SK-N-SH (cell line): ENCODE measurements around the gene SND1. TPM values are rescaled to one million over a fixed set of nuclear protein-coding genes. Genes with fewer than 3 reads are reported as not detected.

ENCODE experiments used
- CTCF ChIA-PET: fragments of 300-600, 350-600 bp; formaldehyde crosslinking; extraction: SDS; loops from one replicate; lab custom pipeline; 2021; lab: Yijun Ruan, JAX
- POLR2A ChIA-PET: fragments of 350-600 bp; sonication (Branson Sonifier 250); formaldehyde crosslinking; extraction: SDS; loops from one replicate; lab custom pipeline; 2020; ENCODE audit warnings: antibody characterized with exemption, inconsistent platforms; lab: Yijun Ruan, JAX
- DNase-seq: peaks from one replicate; pipeline ENCODE4 v3.0.0; 2012
- H2AFZ ChIP-seq: fragments of 200-600 bp; sonication (generic); 2 replicates; pipeline ENCODE4 v1.8.1; 2016; ENCODE audit warnings: antibody characterized with exemption, mild to moderate bottlenecking, low read depth
- H3F3A ChIP-seq: fragments of 200-600 bp; sonication (generic); replicated peaks from 2 replicates; pipeline ENCODE3; 2016; ENCODE audit warnings: antibody characterized with exemption, mild to moderate bottlenecking; ENCODE audit not compliant: insufficient read depth
- H3K27ac ChIP-seq, 2 experiments: fragments of 200-500 bp in 1 of 2; fragments of 200-600 bp in 1 of 2; sonication (Bioruptor generic) in 1 of 2; sonication (generic), shearing (Covaris generic) in 1 of 2; 2 replicates each; pipeline versions ENCODE4 v1.5.1 to v1.6.1; 2014 to 2016; ENCODE audit warnings: low read depth in 2 of 2, inconsistent platforms in 1 of 2, low read length in 1 of 2, mild to moderate bottlenecking in 1 of 2, mixed read lengths in 1 of 2
- H3K27me3 ChIP-seq: fragments of 200-600 bp; sonication (generic), shearing (Covaris generic); 2 replicates; pipeline ENCODE4 v1.6.1; 2016; ENCODE audit warnings: mixed run types; ENCODE audit not compliant: insufficient read depth
- H3K36me3 ChIP-seq, 2 experiments: fragments of 200-500 bp in 1 of 2; fragments of 200-600 bp in 1 of 2; sonication (Bioruptor generic) in 1 of 2; sonication (generic) in 1 of 2; replicated peaks in 1 of 2; 2 replicates each; pipeline versions ENCODE3 to v1.5.1; 2014 to 2016; ENCODE audit warnings: low read length in 1 of 2, mild to moderate bottlenecking in 1 of 2; ENCODE audit not compliant: insufficient read depth in 2 of 2, control insufficient read depth in 1 of 2
- H3K4me1 ChIP-seq, 2 experiments: fragments of 200-500 bp in 1 of 2; fragments of 200-600 bp in 1 of 2; sonication (Bioruptor generic) in 1 of 2; sonication (generic), shearing (Covaris generic) in 1 of 2; 2 replicates each; pipeline versions ENCODE4 v1.5.1 to v1.6.1; 2014 to 2016; ENCODE audit warnings: low read depth in 1 of 2, low read length in 1 of 2, mixed run types in 1 of 2; ENCODE audit not compliant: insufficient read depth in 2 of 2, control insufficient read depth in 1 of 2
- H3K4me2 ChIP-seq: fragments of 200-600 bp; sonication (generic), shearing (Covaris generic); 2 replicates; pipeline ENCODE4 v1.6.1; 2017; ENCODE audit warnings: mixed run types
- H3K4me3 ChIP-seq, 2 experiments: fragments of 200-500 bp in 1 of 2; fragments of 200-600 bp in 1 of 2; sonication (Bioruptor generic) in 1 of 2; sonication (generic), shearing (Covaris generic) in 1 of 2; 2 replicates each; pipeline versions ENCODE4 v1.5.1 to v1.8.1; 2014 to 2016; ENCODE audit warnings: low read depth in 2 of 2, inconsistent platforms in 1 of 2, low read length in 1 of 2, mild to moderate bottlenecking in 1 of 2, mixed read lengths in 1 of 2, moderate library complexity in 1 of 2
- H3K79me2 ChIP-seq: fragments of 200-600 bp; sonication (generic); 2 replicates; pipeline ENCODE4 v1.8.1; 2017; ENCODE audit warnings: mild to moderate bottlenecking; ENCODE audit not compliant: insufficient read depth
- H3K9ac ChIP-seq: fragments of 200-600 bp; sonication (generic); 2 replicates; pipeline ENCODE4 v1.6.1; 2017; ENCODE audit warnings: mixed run types
- H3K9me2 ChIP-seq: fragments of 200-600 bp; sonication (generic); 2 replicates; pipeline ENCODE4 v1.6.1; 2017; ENCODE audit warnings: mixed run types
- H3K9me3 ChIP-seq: fragments of 200-600 bp; sonication (generic); 2 replicates; pipeline ENCODE4 v1.6.1; 2017; ENCODE audit warnings: mixed run types, mild to moderate bottlenecking, moderate library complexity
- H4K20me1 ChIP-seq: fragments of 200-600 bp; sonication (generic); 2 replicates; pipeline ENCODE4 v1.6.1; 2017; ENCODE audit warnings: mild to moderate bottlenecking, mixed run types; ENCODE audit not compliant: insufficient read depth
- CHD2 ChIP-seq: fragments of 150-350 bp; IDR thresholded peaks from 2 replicates; pipeline ENCODE4 v1.6.1; 2018; ENCODE audit warnings: low read length; ENCODE audit not compliant: partially characterized antibody
- GABPA ChIP-seq: IDR thresholded peaks from 2 replicates; pipeline ENCODE4 v1.4.0; 2012; ENCODE audit warnings: low read depth, mild to moderate bottlenecking
- MEF2A ChIP-seq: IDR thresholded peaks from 2 replicates; pipeline ENCODE4 v1.4.0; 2012; ENCODE audit warnings: low read depth, borderline replicate concordance
- NFIC ChIP-seq: IDR thresholded peaks from 2 replicates; pipeline ENCODE4 v1.4.0; 2012; ENCODE audit warnings: borderline replicate concordance
- NRF1 ChIP-seq: IDR thresholded peaks from 2 replicates; pipeline ENCODE4 v1.6.1; 2012; ENCODE audit warnings: low read depth, mild to moderate bottlenecking, low read length
- POLR2AphosphoS5 ChIP-seq: IDR thresholded peaks from 2 replicates; pipeline ENCODE4 v1.6.1; 2012; ENCODE audit warnings: low read depth, low read length
- RAD21 ChIP-seq: IDR thresholded peaks from 2 replicates; pipeline ENCODE4 v1.6.1; 2012; ENCODE audit warnings: mild to moderate bottlenecking, low read length
- RXRA ChIP-seq: IDR thresholded peaks from 2 replicates; pipeline ENCODE4 v1.4.0; 2012; ENCODE audit warnings: low read depth, mild to moderate bottlenecking, borderline replicate concordance
- SIN3A ChIP-seq: IDR thresholded peaks from 2 replicates; pipeline ENCODE4 v1.6.1; 2012; ENCODE audit warnings: low read depth, mild to moderate bottlenecking, low read length, moderate library complexity, borderline replicate concordance
- TAF1 ChIP-seq: IDR thresholded peaks from 2 replicates; pipeline ENCODE4 v1.6.1; 2012; ENCODE audit warnings: low read depth, mild to moderate bottlenecking, low read length, moderate library complexity, borderline replicate concordance
- WGBS: methylation state at CpG from one replicate; pipeline ENCODE4 v1.1.6; 2017; ENCODE audit warnings: low lambda C conversion rate; 5-methylcytosine and 5-hydroxymethylcytosine counted together
- polyA plus RNA-seq, 3 experiments: library from polyadenylated mRNA; depleted of rRNA; stranded (reverse); fragments of >200 nt; gene quantifications; 2 replicates each; pipeline ENCODE4 v1.2.3, GENCODE V29; 2012
- TF ChIP-seq, protein P1 (sequence below): IDR thresholded peaks from 2 replicates; pipeline ENCODE4 v1.6.1; 2012; ENCODE audit warnings: mild to moderate bottlenecking, low read depth, low read length, moderate library complexity
- TF ChIP-seq, protein P2 (sequence below): fragments of 200-600 bp; sonication (generic); IDR thresholded peaks from 2 replicates; pipeline ENCODE4 v1.6.1; 2017; ENCODE audit warnings: antibody characterized with exemption, mild to moderate bottlenecking, moderate library complexity
- TF ChIP-seq, protein P3 (sequence below): fragments of 150-350 bp; IDR thresholded peaks from 2 replicates; pipeline ENCODE4 v1.6.1; 2016; ENCODE audit warnings: mild to moderate bottlenecking, low read depth, low read length

The SND1 gene
- polyA plus RNA-seq, 1 of the 3 experiments (the other 2 are of a cell fraction) = 165 TPM

DNA sequence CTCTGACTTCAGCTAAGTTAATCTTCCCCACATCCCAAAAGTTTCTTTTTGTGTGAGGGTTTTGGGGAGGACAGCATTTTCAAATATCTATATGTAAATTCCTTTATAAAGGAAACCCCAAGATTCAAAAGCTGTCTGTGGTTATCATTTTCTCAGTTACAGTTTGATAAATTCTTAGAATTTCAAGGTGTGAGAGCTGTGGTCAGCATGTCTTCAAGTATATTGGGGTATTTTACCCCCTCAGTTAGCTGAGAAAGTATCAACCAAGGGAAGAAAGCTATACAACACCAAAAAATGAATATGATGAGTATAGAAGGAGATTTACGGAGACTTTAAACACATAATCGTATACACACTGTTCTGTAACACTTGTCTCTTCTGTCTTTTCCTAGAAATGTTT, 109.2 kb downstream of the SND1 start:
- no peak for DNase-seq
- H2AFZ ChIP-seq = no peak overlapping the region
- no peak overlapping the region for H3K4me2 ChIP-seq
- no peaks in the 10 kb centered on the region for H3K27me3 ChIP-seq
- CTCF ChIA-PET = interaction anchor here (1.0 to 1.9 kb wide), 2 partner anchors 21 to 32 kb away, joined by 4 to 6 read pairs; no protein-coding TSS in a partner anchor
- H3F3A ChIP-seq = no peaks in the 10 kb centered on the region
- WGBS = 90% methylated on average over 2 of the region's 2 CpGs
- H3K79me2 ChIP-seq = peaks cover 90% of the 10 kb centered on the region
- no peak overlapping the region for H3K27ac ChIP-seq
- no peak for TF ChIP-seq GABPA
- TF ChIP-seq RAD21 = no peak
- no peak for TF ChIP-seq CHD2
- TF ChIP-seq RXRA = no peak
- TF ChIP-seq, protein P1, sequence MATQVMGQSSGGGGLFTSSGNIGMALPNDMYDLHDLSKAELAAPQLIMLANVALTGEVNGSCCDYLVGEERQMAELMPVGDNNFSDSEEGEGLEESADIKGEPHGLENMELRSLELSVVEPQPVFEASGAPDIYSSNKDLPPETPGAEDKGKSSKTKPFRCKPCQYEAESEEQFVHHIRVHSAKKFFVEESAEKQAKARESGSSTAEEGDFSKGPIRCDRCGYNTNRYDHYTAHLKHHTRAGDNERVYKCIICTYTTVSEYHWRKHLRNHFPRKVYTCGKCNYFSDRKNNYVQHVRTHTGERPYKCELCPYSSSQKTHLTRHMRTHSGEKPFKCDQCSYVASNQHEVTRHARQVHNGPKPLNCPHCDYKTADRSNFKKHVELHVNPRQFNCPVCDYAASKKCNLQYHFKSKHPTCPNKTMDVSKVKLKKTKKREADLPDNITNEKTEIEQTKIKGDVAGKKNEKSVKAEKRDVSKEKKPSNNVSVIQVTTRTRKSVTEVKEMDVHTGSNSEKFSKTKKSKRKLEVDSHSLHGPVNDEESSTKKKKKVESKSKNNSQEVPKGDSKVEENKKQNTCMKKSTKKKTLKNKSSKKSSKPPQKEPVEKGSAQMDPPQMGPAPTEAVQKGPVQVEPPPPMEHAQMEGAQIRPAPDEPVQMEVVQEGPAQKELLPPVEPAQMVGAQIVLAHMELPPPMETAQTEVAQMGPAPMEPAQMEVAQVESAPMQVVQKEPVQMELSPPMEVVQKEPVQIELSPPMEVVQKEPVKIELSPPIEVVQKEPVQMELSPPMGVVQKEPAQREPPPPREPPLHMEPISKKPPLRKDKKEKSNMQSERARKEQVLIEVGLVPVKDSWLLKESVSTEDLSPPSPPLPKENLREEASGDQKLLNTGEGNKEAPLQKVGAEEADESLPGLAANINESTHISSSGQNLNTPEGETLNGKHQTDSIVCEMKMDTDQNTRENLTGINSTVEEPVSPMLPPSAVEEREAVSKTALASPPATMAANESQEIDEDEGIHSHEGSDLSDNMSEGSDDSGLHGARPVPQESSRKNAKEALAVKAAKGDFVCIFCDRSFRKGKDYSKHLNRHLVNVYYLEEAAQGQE = no peak
- TF ChIP-seq NFIC = no peak
- TF ChIP-seq TAF1 = no peak
- TF ChIP-seq, protein P2, sequence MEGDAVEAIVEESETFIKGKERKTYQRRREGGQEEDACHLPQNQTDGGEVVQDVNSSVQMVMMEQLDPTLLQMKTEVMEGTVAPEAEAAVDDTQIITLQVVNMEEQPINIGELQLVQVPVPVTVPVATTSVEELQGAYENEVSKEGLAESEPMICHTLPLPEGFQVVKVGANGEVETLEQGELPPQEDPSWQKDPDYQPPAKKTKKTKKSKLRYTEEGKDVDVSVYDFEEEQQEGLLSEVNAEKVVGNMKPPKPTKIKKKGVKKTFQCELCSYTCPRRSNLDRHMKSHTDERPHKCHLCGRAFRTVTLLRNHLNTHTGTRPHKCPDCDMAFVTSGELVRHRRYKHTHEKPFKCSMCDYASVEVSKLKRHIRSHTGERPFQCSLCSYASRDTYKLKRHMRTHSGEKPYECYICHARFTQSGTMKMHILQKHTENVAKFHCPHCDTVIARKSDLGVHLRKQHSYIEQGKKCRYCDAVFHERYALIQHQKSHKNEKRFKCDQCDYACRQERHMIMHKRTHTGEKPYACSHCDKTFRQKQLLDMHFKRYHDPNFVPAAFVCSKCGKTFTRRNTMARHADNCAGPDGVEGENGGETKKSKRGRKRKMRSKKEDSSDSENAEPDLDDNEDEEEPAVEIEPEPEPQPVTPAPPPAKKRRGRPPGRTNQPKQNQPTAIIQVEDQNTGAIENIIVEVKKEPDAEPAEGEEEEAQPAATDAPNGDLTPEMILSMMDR = no peak
- TF ChIP-seq POLR2AphosphoS5 = no peak
- TF ChIP-seq, protein P3, sequence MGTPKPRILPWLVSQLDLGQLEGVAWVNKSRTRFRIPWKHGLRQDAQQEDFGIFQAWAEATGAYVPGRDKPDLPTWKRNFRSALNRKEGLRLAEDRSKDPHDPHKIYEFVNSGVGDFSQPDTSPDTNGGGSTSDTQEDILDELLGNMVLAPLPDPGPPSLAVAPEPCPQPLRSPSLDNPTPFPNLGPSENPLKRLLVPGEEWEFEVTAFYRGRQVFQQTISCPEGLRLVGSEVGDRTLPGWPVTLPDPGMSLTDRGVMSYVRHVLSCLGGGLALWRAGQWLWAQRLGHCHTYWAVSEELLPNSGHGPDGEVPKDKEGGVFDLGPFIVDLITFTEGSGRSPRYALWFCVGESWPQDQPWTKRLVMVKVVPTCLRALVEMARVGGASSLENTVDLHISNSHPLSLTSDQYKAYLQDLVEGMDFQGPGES = no peak
- TF ChIP-seq SIN3A = no peak
- no peak for TF ChIP-seq MEF2A
- no peak for TF ChIP-seq NRF1
- TF ChIP-seq, all 33 proteins: peak for 0
- Histone ChIP-seq H3K9ac (no peak overlapping the region), H3K9me3 (no peaks in the 10 kb centered on the region), H3K36me3 (peaks cover 0 to 11% of the 10 kb centered on the region in 2 experiments), H3K4me3 (no peak overlapping the region), H3K4me1 (peaks cover 0 to 4% of the 10 kb centered on the region in 2 experiments; a peak in 1 of 4 replicates), H4K20me1 (peaks cover 49% of the 10 kb centered on the region), H3K9me2 (no peaks in the 10 kb centered on the region)
- POLR2A ChIA-PET = no interaction called here
